H9 (cell line): ENCODE measurements around the gene HOXA7. TPM values are rescaled to one million over a fixed set of nuclear protein-coding genes. Genes with fewer than 3 reads are reported as not detected.

Experiments
- DNase-seq: peaks from one replicate; pipeline ENCODE4 v3.0.0-alpha.2; 2017
- H2AFZ ChIP-seq: one replicate; pipeline ENCODE4 v1.6.1; 2013; ENCODE audit warnings: mild to moderate bottlenecking, low read length, control low read depth, moderate library complexity
- H2AK5ac ChIP-seq: 2 replicates; pipeline ENCODE4 v1.6.1; 2013; ENCODE audit warnings: low read length, control low read depth, mixed read lengths; ENCODE audit not compliant: insufficient read length
- H2BK120ac ChIP-seq: one replicate; pipeline ENCODE4 v1.6.1; 2013; ENCODE audit warnings: low read depth, mild to moderate bottlenecking, low read length, control low read depth, inconsistent platforms; ENCODE audit not compliant: poor library complexity, severe bottlenecking
- H2BK12ac ChIP-seq: 2 replicates; pipeline ENCODE4 v1.6.1; 2013; ENCODE audit warnings: low read length, control low read depth, mixed read lengths, low read depth; ENCODE audit not compliant: insufficient read length
- H2BK15ac ChIP-seq: 2 replicates; pipeline ENCODE4 v1.6.1; 2013; ENCODE audit warnings: low read depth, low read length, control low read depth
- H2BK20ac ChIP-seq: one replicate; pipeline ENCODE4 v1.6.1; 2013; ENCODE audit warnings: low read depth, mild to moderate bottlenecking, low read length, control low read depth, inconsistent platforms; ENCODE audit not compliant: poor library complexity, severe bottlenecking
- H2BK5ac ChIP-seq: 2 replicates; pipeline ENCODE4 v1.6.1; 2013; ENCODE audit warnings: low read length, control low read depth, mixed read lengths; ENCODE audit not compliant: insufficient read length
- H3K14ac ChIP-seq: 2 replicates; pipeline ENCODE4 v1.6.1; 2013; ENCODE audit warnings: low read length, control low read depth; ENCODE audit not compliant: insufficient read depth
- H3K18ac ChIP-seq: 2 replicates; pipeline ENCODE4 v1.6.1; 2013; ENCODE audit warnings: low read depth, mild to moderate bottlenecking, mixed read lengths, low read length, control low read depth; ENCODE audit not compliant: insufficient read length
- H3K23ac ChIP-seq: 2 replicates; pipeline ENCODE4 v1.6.1; 2013; ENCODE audit warnings: low read length, control low read depth, mixed read lengths, low read depth; ENCODE audit not compliant: insufficient read length
- H3K23me2 ChIP-seq: 2 replicates; pipeline ENCODE4 v1.6.1; 2013; ENCODE audit warnings: low read depth, mild to moderate bottlenecking, mixed read lengths, low read length, control low read depth; ENCODE audit not compliant: insufficient read length, poor library complexity, severe bottlenecking
- H3K27ac ChIP-seq: 2 replicates; pipeline ENCODE4 v1.5.1; 2013; ENCODE audit warnings: low read length, control low read depth, mixed read lengths, low read depth; ENCODE audit not compliant: insufficient read length
- H3K27me3 ChIP-seq: 2 replicates; pipeline ENCODE4 v1.6.1; 2013; ENCODE audit warnings: low read length, control low read depth, inconsistent platforms; ENCODE audit not compliant: insufficient read depth
- H3K4ac ChIP-seq: 2 replicates; pipeline ENCODE4 v1.6.1; 2013; ENCODE audit warnings: low read depth, mild to moderate bottlenecking, control low read depth, inconsistent platforms, low read length, moderate library complexity
- H3K4me1 ChIP-seq: 2 replicates; pipeline ENCODE4 v1.6.1; 2013; ENCODE audit warnings: low read length, control low read depth, inconsistent platforms; ENCODE audit not compliant: insufficient read depth
- H3K4me2 ChIP-seq: 2 replicates; pipeline ENCODE4 v1.6.1; 2013; ENCODE audit warnings: low read length, control low read depth, mixed read lengths; ENCODE audit not compliant: insufficient read length, insufficient read depth
- H3K56ac ChIP-seq: 2 replicates; pipeline ENCODE4 v1.6.1; 2013; ENCODE audit warnings: low read depth, mild to moderate bottlenecking, mixed read lengths, low read length, control low read depth; ENCODE audit not compliant: insufficient read length
- H3K79me1 ChIP-seq: 2 replicates; pipeline ENCODE4 v1.6.1; 2013; ENCODE audit warnings: low read depth, mild to moderate bottlenecking, moderate library complexity, low read length, control low read depth, inconsistent platforms; ENCODE audit not compliant: insufficient read depth, poor library complexity, severe bottlenecking
- H3K79me2 ChIP-seq: 2 replicates; pipeline ENCODE4 v1.6.1; 2013; ENCODE audit warnings: low read length, control low read depth, inconsistent platforms; ENCODE audit not compliant: insufficient read depth
- H3K9ac ChIP-seq: 2 replicates; pipeline ENCODE4 v1.6.1; 2013; ENCODE audit warnings: low read length, control low read depth, mixed read lengths; ENCODE audit not compliant: insufficient read length; ENCODE audit errors: extremely low read depth
- H3K9me3 ChIP-seq: one replicate; pipeline ENCODE4 v1.6.1; 2013; ENCODE audit warnings: low read depth, low read length, inconsistent platforms; ENCODE audit not compliant: control insufficient read depth
- H3T11ph ChIP-seq: one replicate; pipeline ENCODE4 v1.6.1; 2013; ENCODE audit warnings: mild to moderate bottlenecking, low read length, control low read depth, inconsistent platforms
- H4K20me1 ChIP-seq: one replicate; pipeline ENCODE4 v1.6.1; 2013; ENCODE audit not compliant: control insufficient read depth, insufficient read length, insufficient read depth
- H4K5ac ChIP-seq: 2 replicates; pipeline ENCODE4 v1.6.1; 2013; ENCODE audit warnings: low read depth, mild to moderate bottlenecking, mixed read lengths, low read length, control low read depth; ENCODE audit not compliant: insufficient read length
- H4K8ac ChIP-seq: replicated peaks from 2 replicates; pipeline ENCODE4 v1.6.1; 2013; ENCODE audit warnings: low read length, control low read depth, mixed read lengths, low read depth; ENCODE audit not compliant: insufficient read length
- H4K91ac ChIP-seq: 2 replicates; pipeline ENCODE4 v1.6.1; 2013; ENCODE audit warnings: low read depth, mild to moderate bottlenecking, moderate library complexity, mixed read lengths, low read length, control low read depth; ENCODE audit not compliant: insufficient read length
- H3K27ac Mint-ChIP-seq, 3 experiments: 2 replicates in 2 of 3; 3 replicates in 1 of 3; pipeline ENCODE4 v1.8.0; 2020 to 2021; ENCODE audit warnings: mixed read lengths in 3 of 3, mild to moderate bottlenecking in 1 of 3, moderate library complexity in 1 of 3
- H3K27me3 Mint-ChIP-seq: 2 replicates; pipeline ENCODE4 v1.8.0; 2021; ENCODE audit warnings: low read depth, mild to moderate bottlenecking, moderate library complexity, mixed read lengths
- H3K36me3 Mint-ChIP-seq, 3 experiments: 2 replicates in 2 of 3; 3 replicates in 1 of 3; pipeline ENCODE4 v1.8.0; 2020 to 2021; ENCODE audit warnings: low read depth in 3 of 3, mixed read lengths in 3 of 3; ENCODE audit not compliant: insufficient read depth in 1 of 3
- H3K4me1 Mint-ChIP-seq, 2 experiments: 2 replicates each; pipeline ENCODE4 v1.8.0; 2020; ENCODE audit warnings: mixed read lengths in 2 of 2
- H3K4me3 Mint-ChIP-seq, 2 experiments: 2 replicates in 1 of 2; 3 replicates in 1 of 2; pipeline ENCODE4 v1.8.0; 2020 to 2021; ENCODE audit warnings: mild to moderate bottlenecking in 2 of 2, mixed read lengths in 2 of 2, moderate library complexity in 1 of 2
- H3K9me3 Mint-ChIP-seq, 2 experiments: 2 replicates in 1 of 2; 3 replicates in 1 of 2; pipeline ENCODE4 v1.8.0; 2020; ENCODE audit warnings: mild to moderate bottlenecking in 2 of 2, mixed read lengths in 2 of 2, moderate library complexity in 1 of 2
- WGBS: extraction: QIAGEN DNeasy Blood & Tissue Kit; methylation state at CpG from one replicate; pipeline ENCODE4 v1.1.7; 2013; ENCODE audit warnings: missing lambda C conversion rate, low lambda C conversion rate, mixed read lengths; ENCODE audit not compliant: insufficient read length; ENCODE audit errors: extremely low coverage; 5-methylcytosine and 5-hydroxymethylcytosine counted together
- total RNA-seq: library from RNA; stranded (reverse); gene quantifications from 2 replicates; pipeline ENCODE4 v1.2.1, GENCODE V29; 2021
- TF ChIP-seq, protein P1 (sequence below): fragments of 200-600 bp; sonication (generic); conservative IDR thresholded peaks from 3 replicates; pipeline ENCODE4 v1.8.0; 2021; ENCODE audit warnings: antibody characterized with exemption, mild to moderate bottlenecking

HOXA7 gene
- total RNA-seq, 1 experiment from 2014 or later: not detected

DNA sequence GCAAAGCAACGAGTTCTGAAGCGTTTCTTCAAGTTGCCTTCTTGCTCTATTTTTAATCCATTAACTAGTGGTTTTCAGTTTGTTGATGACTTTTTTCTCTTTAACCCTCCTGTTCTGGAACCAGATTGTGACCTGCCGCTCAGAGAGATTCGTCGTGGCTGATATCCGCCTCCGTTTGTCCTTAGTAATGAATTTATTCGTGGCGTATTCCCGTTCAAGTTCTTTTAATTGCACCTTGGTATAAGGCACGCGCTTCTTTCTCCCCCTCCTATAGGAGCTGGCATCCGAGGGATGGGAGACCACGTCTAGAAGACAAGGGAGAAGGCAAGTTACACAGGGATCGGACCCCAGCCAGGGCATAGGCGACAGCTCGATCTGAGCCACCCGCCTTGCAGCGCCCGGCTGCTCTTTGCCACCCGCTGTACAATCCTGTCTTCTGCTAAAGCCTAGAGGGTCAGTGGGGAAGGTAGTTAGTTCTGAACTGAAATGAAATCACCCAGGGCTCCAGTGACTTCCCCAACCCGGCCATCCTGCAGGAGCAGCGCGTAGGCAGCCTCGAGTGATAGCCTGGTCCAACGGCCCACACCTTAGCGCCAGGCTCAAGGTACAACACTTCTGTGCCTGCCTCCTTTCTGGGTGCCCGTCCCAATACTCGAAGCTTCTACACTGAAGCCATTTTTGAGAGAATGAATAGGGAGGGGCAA, 41.8 kb upstream of the HOXA7 start:
- no peak overlapping the region for H3K27ac Mint-ChIP-seq
- Histone ChIP-seq H2BK120ac (no peak overlapping the region), H3K4ac (no peak overlapping the region), H3K27ac (no peak overlapping the region), H3K27me3 (peaks cover 85% of the 10 kb centered on the region), H3K79me1 (no peaks in the 10 kb centered on the region), H3K56ac (no peak overlapping the region), H4K91ac (no peak overlapping the region), H2BK12ac (no peak overlapping the region), H2AK5ac (no peak overlapping the region), H4K8ac (no peak overlapping the region), H3K4me2 (no peak overlapping the region), H4K5ac (no peak overlapping the region), H3K9me3 (no peaks in the 10 kb centered on the region), H3K23ac (no peak overlapping the region), H2BK5ac (no peak overlapping the region), H3K79me2 (no peaks in the 10 kb centered on the region), H2BK15ac (no peak overlapping the region), H3K18ac (no peak overlapping the region), H3K14ac (no peak overlapping the region), H2AFZ (no peak overlapping the region), H2BK20ac (no peak overlapping the region), H4K20me1 (no peaks in the 10 kb centered on the region), H3K4me1 (no peaks in the 10 kb centered on the region), H3K23me2 (no peaks in the 10 kb centered on the region), H3T11ph (no peak overlapping the region), H3K9ac (no peak overlapping the region)
- peaks cover 2 to 16% of the 10 kb centered on the region in 2 experiments; a peak in 3 of 4 replicates for H3K4me1 Mint-ChIP-seq
- DNase-seq: peak; percentile 35
- H3K27me3 Mint-ChIP-seq: peaks cover 95% of the 10 kb centered on the region
- no peaks in the 10 kb centered on the region; a peak in 2 of 7 replicates for H3K36me3 Mint-ChIP-seq
- no peak overlapping the region for H3K4me3 Mint-ChIP-seq
- peaks cover 4 to 14% of the 10 kb centered on the region in 2 experiments; a peak in 3 of 5 replicates for H3K9me3 Mint-ChIP-seq
- TF ChIP-seq, protein P1, sequence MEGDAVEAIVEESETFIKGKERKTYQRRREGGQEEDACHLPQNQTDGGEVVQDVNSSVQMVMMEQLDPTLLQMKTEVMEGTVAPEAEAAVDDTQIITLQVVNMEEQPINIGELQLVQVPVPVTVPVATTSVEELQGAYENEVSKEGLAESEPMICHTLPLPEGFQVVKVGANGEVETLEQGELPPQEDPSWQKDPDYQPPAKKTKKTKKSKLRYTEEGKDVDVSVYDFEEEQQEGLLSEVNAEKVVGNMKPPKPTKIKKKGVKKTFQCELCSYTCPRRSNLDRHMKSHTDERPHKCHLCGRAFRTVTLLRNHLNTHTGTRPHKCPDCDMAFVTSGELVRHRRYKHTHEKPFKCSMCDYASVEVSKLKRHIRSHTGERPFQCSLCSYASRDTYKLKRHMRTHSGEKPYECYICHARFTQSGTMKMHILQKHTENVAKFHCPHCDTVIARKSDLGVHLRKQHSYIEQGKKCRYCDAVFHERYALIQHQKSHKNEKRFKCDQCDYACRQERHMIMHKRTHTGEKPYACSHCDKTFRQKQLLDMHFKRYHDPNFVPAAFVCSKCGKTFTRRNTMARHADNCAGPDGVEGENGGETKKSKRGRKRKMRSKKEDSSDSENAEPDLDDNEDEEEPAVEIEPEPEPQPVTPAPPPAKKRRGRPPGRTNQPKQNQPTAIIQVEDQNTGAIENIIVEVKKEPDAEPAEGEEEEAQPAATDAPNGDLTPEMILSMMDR: no peak
- no CpG with 5 or more reads among the region's 29 CpGs for WGBS
